Activated CD4-positive, alpha-beta T cell treated with anti-CD3 and anti-CD28 coated beads, Interleukin-2, Interleukin-6, amounts not matched to agents 100 ng/mL and 50 ng/mL, durations not matched to agents 16 hours and 8 hours (primary cell): ENCODE measurements around the gene CCR2.

Experiments
- DNase-seq: peaks from one replicate; pipeline ENCODE4 v3.0.0-alpha.2; 2020

The CCR2 gene

GRCh38 chr3:46405301-46406019 is 51.5 kb downstream of the CCR2 start:
- DNase-seq, result no peak

- no peak for DNase-seq
Observed at GRCh38 chr3:46406443-46406787, 52.5 kb downstream of the CCR2 start.

- peak; percentile 49 for DNase-seq
Observed at GRCh38 chr3:46406788-46407611, 53.1 kb downstream of the CCR2 start, which contains the start of the genes CCR5AS and CCRL2. CCR5AS (minus strand) TSS chr3:46407066. CCRL2 (plus strand) TSS chr3:46407259; CDS start chr3:46408080, 821 bp downstream.

- DNase-seq, result no peak
Observed at GRCh38 chr3:46407970-46408369, 54.1 kb downstream of the CCR2 start.

- no peak for DNase-seq
Observed at GRCh38 chr3:46408853-46409252, 54.9 kb downstream of the CCR2 start.

- DNase-seq, result no peak
Observed at GRCh38 chr3:46409739-46410489, 56.0 kb downstream of the CCR2 start.
